Esophagus squamous epithelium (tissue), 4 donors: ENCODE measurements around the gene PDPK1.

ENCODE experiments used
- CTCF ChIP-seq, 6 experiments: fragments of 450-650 bp in 4 of 6; fragments of 200-600 bp in 2 of 6; sonication (generic) in 2 of 6; IDR thresholded peaks; one replicate each; pipeline ENCODE4 v1.5.1; 2016 to 2019; ENCODE audit warnings: antibody characterized with exemption in 6 of 6, mild to moderate bottlenecking in 4 of 6, moderate library complexity in 4 of 6
- POLR2A ChIP-seq, 4 donors: fragments of 450-650 bp; IDR thresholded peaks; one replicate each; pipeline ENCODE4 v1.6.1; 2017; ENCODE audit warnings: antibody characterized with exemption in 4 of 4, mild to moderate bottlenecking in 4 of 4, moderate library complexity in 3 of 4

DNA sequence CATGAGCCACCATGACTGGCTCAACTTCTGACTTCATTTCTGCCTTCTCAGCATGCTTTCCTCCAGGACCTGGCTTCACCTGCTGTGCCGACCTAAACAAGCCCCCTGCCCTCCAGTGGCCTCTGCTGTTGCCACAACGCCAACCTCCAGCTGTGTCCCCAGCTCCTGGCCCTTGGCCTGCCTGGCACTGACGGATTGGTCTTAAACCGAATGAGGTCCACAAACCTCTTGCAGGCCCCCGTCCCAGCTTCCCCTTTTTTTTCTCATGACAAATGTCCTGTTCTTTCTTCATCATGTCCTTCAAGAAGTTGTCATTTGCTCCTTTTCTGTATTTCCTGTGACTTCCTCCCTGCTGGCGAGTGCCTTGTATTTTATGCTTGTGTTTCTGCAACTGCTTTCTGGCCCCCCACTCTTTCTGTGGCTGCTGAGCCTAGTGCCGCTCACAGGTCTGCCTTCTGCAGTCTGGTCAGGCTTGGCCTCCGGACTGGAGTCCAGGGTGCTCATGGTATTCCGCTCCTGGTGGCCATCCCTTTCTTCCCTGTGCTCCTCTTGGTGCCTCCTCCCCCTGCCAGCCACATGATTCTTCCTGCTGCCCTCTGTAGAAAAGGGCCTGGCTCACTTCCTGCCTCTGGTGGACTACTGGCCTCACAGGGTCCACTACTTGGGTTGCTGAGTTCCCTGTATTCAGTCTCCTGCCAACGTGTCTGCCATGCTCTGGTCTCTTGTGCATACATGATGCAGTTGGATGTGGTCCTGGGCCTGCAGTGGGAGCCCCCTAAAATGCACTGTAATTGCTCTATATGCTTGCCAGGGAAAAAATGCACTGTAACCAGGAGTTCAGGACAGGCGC, 21.2 kb upstream of the PDPK1 start:
- TF ChIP-seq CTCF (IDR thresholded peaks at IDR 0.05) (no peak), POLR2A (IDR thresholded peaks at IDR 0.05) (peak in 1 of 4 donors; percentile 6)
